Retinal pigment epithelial cell (primary cell): ENCODE results near the gene APOBEC2.
"Not testable (repeated sequence)": the region's sequence is repeated elsewhere in the genome, so short reads cannot be mapped to it uniquely, and the experiment has no call there.

Experiments
- DNase-seq: peaks from one replicate; pipeline ENCODE4 v3.0.0-alpha.2; 2010; ENCODE audit warnings: low read depth
- H3K4me3 ChIP-seq: 2 replicates; pipeline ENCODE4 v1.5.1; 2011; ENCODE audit warnings: mild to moderate bottlenecking, low read length, control low read depth, moderate library complexity
- TF ChIP-seq, protein P1 (sequence below): conservative IDR thresholded peaks from 2 replicates; pipeline ENCODE4 v1.5.1; 2011; ENCODE audit warnings: low read depth, low read length, control low read depth, inconsistent platforms

APOBEC2 gene

DNA sequence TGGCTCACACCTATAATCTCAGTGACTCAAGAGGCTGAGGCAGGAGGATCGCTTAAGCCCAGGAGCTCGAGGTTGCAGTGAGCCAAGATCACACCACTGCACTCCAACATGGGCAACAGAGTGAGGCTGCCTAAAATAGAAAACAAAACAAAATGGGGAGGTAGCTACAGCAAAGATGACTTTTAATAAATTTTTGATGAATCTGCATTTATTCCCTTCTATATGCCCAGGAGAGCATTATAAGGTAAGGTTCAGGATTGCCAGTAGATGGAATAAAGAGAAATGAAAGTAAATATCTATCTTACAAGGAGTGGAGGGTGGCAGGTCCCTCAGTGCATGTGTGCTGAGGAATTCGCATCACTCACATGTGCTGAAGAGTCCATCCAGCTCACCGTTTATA lies 38.2 kb upstream of the APOBEC2 start:
- DNase-seq = no peak

DNA sequence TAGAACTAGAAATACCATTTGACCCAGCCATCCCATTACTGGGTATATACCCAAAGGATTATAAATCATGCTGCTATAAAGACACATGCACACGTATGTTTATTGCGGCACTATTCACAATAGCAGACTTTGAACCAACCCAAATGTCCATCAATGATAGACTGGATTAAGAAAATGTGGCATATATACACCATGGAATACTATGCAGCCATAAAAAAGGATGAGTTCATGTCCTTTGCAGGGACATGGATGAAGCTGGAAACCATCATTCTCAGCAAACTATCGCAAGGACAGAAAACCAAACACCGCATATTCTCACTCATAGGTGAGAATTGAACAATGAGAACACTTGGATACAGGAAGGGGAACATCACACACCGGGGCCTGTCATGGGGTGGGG lies 37.1 kb upstream of the APOBEC2 start:
- H3K4me3 ChIP-seq, DNase-seq: not testable (repeated sequence)

More for the DNA sequence above, 38.2 kb upstream of the APOBEC2 start:
- TF ChIP-seq, protein P1, sequence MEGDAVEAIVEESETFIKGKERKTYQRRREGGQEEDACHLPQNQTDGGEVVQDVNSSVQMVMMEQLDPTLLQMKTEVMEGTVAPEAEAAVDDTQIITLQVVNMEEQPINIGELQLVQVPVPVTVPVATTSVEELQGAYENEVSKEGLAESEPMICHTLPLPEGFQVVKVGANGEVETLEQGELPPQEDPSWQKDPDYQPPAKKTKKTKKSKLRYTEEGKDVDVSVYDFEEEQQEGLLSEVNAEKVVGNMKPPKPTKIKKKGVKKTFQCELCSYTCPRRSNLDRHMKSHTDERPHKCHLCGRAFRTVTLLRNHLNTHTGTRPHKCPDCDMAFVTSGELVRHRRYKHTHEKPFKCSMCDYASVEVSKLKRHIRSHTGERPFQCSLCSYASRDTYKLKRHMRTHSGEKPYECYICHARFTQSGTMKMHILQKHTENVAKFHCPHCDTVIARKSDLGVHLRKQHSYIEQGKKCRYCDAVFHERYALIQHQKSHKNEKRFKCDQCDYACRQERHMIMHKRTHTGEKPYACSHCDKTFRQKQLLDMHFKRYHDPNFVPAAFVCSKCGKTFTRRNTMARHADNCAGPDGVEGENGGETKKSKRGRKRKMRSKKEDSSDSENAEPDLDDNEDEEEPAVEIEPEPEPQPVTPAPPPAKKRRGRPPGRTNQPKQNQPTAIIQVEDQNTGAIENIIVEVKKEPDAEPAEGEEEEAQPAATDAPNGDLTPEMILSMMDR = no peak
- no peak overlapping the region for H3K4me3 ChIP-seq

- no peak overlapping the region for H3K4me3 ChIP-seq
- no peak for DNase-seq
- TF ChIP-seq, protein P1 = no peak
Measured at GRCh38 chr6:41017663-41018062, 35.3 kb upstream of the APOBEC2 start.

DNA sequence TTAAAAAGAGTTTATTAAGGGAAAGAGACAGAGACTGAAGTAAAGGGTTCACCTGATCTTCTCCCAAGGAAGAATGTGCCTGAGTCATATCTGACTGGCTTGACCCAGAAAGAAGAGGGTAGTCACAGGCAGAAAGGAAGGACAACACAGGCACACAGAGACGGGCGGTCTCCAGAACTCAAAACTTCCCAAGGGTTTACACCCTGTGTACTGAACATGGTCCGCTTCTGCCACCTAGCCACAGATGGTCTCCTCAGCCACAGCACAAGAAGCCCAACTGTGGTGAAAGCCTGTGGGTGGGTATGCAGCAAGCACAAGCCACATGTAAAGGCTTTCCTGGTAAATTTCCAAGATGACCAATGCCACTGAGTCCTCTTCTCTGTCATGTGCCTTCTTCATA lies 31.2 kb upstream of the APOBEC2 start:
- TF ChIP-seq, protein P1 = peak; percentile 40
- no peak for DNase-seq

DNA sequence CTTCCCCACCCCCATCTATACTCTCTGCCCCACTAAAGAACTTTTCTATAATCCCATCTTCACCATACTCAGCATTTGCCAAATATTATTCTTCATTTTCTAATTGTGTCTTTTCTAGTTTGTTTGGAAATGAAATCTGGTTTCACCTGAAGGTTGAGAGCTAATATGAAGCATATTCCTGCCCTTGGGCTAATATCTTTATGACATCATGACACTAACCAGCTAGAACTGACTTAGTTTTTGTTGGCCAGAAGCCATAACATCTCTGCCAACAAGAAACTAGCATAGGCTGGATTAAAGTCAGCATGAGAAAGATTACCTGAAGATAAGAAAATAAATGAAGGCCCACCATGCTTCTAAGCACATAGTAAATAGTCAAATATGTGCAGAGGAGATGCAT lies 30.7 kb upstream of the APOBEC2 start:
- H3K4me3 ChIP-seq = no peak overlapping the region
- DNase-seq = no peak
- TF ChIP-seq, protein P1 = no peak

More for the DNA sequence above, 31.2 kb upstream of the APOBEC2 start:
- H3K4me3 ChIP-seq = no peak overlapping the region

- TF ChIP-seq, protein P1 = no peak
- no peak for DNase-seq
- H3K4me3 ChIP-seq = no peak overlapping the region
Measured at GRCh38 chr6:41023114-41023513, 29.9 kb upstream of the APOBEC2 start.

DNA sequence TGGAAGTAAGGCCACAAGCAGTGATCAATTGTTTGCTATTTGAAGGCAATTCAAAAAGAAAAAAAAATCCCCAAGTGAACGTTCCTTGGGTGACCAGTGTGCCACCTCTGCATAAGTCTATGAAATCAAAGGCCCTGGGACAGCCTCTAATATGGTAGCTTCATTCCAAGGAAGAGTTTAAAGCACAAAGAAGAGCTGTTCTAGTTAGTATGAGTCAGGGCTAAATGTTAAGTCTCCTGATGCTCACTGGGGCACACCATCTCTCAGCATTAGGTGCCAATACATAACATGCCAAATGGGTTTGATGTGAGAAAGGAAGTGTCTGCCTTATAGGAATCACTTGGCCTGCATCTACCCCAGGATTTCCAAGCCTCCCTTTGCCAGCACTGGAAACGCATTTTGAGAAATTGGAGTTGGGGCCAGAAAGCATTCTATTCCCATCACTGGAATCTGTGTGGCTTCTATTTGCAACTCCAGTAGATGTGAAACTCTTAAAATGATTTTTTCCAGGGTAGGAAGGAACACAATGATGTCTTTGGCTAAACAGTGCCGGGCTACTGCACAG lies 27.0 kb upstream of the APOBEC2 start:
- H3K4me3 ChIP-seq = no peak overlapping the region
- no peak for DNase-seq
- TF ChIP-seq, protein P1 = no peak
